ENCODE measurements around the gene NRXN3. TPM values are rescaled to one million over a fixed set of nuclear protein-coding genes. Genes with fewer than 3 reads are reported as not detected.

Gene NRXN3
- total RNA-seq, 1 experiment from 2014 or later: 0.23 TPM

DNA sequence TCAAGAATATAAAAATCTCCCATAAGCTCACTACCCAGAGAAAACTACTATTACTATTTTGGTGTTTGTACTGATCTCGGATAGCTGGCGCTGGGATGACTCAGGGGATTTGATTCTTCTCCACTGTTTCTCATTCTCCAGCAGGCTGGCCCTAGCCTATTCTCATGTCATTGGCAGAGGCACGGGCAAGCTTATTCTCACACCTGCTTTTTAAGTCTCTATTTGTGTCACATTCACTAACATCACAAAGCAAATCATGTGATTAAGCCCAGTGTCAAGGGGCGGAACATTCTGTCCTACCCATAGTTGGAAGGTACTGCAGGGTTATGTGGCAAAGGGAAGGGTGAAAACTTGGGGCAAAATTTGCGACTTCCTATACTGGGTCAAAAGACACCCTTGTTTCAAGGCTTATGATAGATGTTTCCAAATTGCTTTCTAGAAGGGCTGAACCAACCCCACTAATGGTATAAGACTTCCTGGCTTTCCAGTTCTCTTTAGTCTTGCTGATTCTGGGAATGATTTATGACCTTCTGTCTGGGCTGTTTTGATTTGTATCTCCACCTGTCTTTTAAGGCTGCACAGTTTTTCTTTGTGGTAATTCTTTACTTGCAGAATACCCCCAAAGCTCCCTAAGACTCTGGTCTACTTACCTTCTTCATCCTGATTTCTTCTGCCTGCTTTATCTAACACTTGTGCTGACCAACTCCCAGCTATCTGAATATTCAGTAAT is 406.4 kb downstream of the NRXN3 start:
- DNase-seq (ENCODE audit: low read depth): no peak

- no peak for DNase-seq (ENCODE audit: low read depth)
Observed at GRCh38 chr14:78581229-78581628, 411.1 kb downstream of the NRXN3 start.

DNA sequence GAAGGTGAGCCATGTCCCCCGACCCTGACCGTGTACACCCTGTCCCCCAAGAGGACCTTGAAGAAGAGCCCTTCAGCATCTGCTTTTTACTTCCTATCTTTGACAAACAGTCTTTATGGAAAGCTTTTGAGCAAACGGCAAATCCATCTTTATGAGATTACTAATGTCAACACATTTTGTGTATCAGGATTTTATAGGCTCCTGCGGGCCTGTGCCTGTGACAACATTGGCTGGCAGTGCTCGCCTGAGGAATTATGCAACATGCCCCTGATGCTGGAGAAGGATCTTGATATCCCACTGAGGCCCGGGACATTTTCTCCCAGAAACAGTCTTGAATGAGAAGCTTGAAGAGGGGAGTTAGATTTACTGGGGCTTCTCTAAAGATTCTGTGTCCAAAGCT is 416.5 kb downstream of the NRXN3 start:
- DNase-seq (ENCODE audit: low read depth): no peak

DNA sequence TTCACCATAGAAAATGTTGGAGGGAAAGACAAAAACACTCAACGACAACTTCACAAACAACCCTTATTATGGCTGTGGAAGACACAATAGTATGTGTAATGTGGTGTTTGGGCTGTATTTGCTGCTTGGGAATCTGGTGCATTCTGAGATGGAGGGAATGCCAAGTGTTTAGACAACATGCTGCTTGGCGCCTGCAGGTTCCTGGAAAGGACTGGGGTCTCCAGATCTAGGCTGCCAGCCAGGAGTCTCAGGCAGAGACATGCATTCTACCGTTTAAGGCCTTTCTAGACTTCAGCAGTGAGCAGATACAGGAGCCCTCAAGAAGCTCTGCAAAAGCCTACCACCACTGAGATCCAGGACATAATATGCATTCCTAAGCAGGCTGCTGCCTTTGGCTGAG is 418.7 kb downstream of the NRXN3 start:
- DNase-seq (ENCODE audit: low read depth): no peak

DNA sequence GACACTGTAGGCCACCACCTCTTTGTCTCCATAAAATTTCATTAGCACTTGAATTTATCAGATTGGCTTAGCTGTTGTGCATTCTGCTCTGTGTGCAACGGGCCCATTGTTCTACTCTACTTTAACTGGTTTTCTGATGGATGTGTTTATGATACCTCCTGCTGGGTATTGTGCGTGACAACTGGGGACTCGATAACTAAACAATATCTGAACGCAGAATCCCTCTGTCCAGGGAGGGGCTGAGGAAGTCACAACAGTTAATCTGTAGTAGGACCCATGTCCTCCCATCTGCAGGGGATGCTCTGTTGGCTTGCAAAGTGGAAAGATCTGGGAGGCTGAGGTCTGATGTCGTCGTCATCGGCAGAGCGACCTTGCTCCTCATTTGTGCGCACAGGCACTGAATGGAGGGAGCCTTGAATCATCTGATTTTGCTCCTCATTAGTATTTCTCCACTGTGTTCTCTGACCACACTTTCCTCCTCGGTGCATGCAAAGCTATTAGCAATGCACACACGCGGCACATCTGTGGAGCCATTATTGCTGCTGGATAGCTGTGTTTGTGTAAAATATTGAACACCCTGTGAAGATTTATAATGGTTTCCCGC is 422.5 kb downstream of the NRXN3 start:
- no peak for DNase-seq (ENCODE audit: low read depth)

GRCh38 chr14:78593949-78594348 is 423.8 kb downstream of the NRXN3 start:
- no peak for DNase-seq (ENCODE audit: low read depth)

GRCh38 chr14:78595797-78596196 is 425.6 kb downstream of the NRXN3 start:
- peak; percentile 2 for DNase-seq (ENCODE audit: low read depth)

- peak; percentile 42 for DNase-seq (ENCODE audit: low read depth)
Observed at GRCh38 chr14:78598046-78598920, 428.1 kb downstream of the NRXN3 start.

DNA sequence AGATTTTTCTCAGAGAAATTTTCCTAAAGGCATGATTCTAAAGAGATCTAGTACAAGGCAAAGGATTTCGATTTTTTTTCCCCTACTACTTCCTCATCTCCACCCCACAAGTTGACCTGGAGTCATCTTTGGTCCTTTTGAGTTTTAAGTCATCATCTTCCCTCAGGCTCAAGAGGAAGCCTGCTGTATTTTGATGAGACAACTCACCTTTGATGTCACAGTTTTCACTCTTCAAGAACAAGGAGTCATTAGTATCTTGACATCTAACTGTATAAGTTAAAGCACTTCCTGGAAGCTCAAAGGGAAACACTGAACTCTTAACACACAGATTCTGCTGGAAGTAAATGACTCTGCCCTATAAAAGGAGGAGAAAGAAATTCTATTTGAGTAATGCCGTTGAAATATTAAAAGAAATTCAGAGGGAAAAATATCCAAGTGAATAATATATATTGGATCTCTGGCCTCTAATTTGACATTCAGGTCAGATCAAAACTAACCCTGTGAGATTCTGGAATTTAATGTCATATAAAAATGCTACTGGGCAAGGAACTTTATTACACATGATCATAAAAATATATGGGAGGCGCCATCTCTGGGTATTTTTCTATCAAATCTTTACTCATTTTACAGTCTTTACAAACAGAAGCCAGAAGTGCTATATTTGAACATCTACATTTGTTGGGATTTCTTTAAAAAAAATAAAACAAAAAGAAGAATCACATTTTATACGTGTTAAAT is 435.0 kb downstream of the NRXN3 start:
- no peak for DNase-seq (ENCODE audit: low read depth)

GRCh38 chr14:78605897-78606500 is 435.8 kb downstream of the NRXN3 start:
- DNase-seq (ENCODE audit: low read depth): peak; percentile 66

GRCh38 chr14:78608998-78609787 is 439.0 kb downstream of the NRXN3 start:
- DNase-seq (ENCODE audit: low read depth): no peak

- no peak for DNase-seq (ENCODE audit: low read depth)
Observed at GRCh38 chr14:78610994-78611393, 440.8 kb downstream of the NRXN3 start.

GRCh38 chr14:78611796-78612571 is 441.8 kb downstream of the NRXN3 start:
- no peak for DNase-seq (ENCODE audit: low read depth)

DNA sequence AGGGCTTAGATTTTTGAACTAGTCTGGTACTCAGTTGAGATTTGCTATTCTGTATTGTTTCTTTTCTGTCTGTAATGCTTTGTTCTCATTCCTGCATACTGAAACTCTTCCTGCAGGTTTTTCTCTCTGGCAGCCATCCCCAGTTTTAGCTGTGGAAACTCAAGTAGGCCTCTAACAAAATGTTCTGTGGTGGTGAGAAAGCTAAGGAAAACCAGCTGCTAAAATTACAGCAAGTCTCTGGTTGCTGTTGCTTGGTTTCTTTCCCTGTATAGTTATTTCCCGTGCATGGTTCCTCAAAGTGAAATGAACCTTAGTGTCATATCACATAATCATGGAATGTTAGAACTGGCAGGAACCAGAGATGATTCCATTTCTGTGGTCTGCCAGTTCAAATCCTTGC is 442.5 kb downstream of the NRXN3 start:
- DNase-seq (ENCODE audit: low read depth): no peak

- DNase-seq (ENCODE audit: low read depth): no peak
Observed at GRCh38 chr14:78614593-78614992, 444.4 kb downstream of the NRXN3 start.

- no peak for DNase-seq (ENCODE audit: low read depth)
Observed at GRCh38 chr14:78617735-78618134, 447.6 kb downstream of the NRXN3 start.

- no peak for DNase-seq (ENCODE audit: low read depth)
Observed at GRCh38 chr14:78618368-78618767, 448.2 kb downstream of the NRXN3 start.

- no peak for DNase-seq (ENCODE audit: low read depth)
Observed at GRCh38 chr14:78627114-78627513, 456.9 kb downstream of the NRXN3 start.

GRCh38 chr14:78631551-78631950 is 461.4 kb downstream of the NRXN3 start:
- no peak for DNase-seq (ENCODE audit: low read depth)

- no peak for DNase-seq (ENCODE audit: low read depth)
Observed at GRCh38 chr14:78633752-78634151, 463.6 kb downstream of the NRXN3 start.

Measured in LHCN-M2 (cell line).